COLO829 (cell line): Measurements from ENCODE around the gene ZBTB2.
"Not testable (repeated sequence)": the region's sequence is repeated elsewhere in the genome, so short reads cannot be mapped to it uniquely, and the experiment has no call there.

Source experiments
- DNase-seq: peaks from one replicate; pipeline ENCODE4 v3.0.0; 2012; ENCODE audit warnings: low spot score

The ZBTB2 gene

DNA sequence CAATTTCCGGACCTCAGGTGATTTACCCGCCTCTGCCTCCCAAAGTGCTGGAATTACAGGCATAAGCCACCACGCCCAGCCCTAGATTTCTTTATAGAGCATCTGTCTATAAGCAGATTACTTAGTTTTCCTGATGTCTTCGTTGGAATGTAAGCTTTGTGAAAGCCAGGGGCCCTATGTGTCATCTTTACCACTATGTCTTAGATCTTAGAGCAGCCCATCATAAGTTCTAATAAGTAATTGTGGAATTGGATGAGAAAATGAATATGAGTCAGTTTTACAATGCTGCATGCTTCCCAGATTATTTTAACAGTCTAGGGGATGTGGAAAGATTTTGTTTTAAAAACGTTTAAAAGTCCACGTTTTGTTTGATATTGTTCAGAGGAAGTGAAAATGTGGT lies 9.1 kb upstream of the ZBTB2 start:
- DNase-seq, result no peak

DNA sequence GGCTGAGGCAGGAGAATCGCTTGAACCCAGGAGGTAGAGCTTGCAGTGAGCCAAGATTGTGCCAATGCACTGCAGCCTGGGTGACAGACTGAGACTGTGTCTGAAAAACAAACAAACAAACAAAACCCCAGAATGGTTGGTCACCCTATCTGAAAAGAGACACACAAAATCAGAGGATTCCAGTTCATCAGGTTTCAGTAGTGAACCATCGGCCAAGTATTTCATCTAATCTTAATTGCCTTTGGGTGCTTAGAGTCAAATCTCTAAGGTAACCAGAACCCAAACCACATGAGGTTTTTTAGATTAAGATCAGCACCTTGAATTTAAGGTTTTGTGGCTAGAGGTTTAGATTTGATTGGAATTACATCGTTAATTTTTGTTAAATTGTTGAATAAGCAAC lies 8.3 kb upstream of the ZBTB2 start:
- no peak for DNase-seq

DNA sequence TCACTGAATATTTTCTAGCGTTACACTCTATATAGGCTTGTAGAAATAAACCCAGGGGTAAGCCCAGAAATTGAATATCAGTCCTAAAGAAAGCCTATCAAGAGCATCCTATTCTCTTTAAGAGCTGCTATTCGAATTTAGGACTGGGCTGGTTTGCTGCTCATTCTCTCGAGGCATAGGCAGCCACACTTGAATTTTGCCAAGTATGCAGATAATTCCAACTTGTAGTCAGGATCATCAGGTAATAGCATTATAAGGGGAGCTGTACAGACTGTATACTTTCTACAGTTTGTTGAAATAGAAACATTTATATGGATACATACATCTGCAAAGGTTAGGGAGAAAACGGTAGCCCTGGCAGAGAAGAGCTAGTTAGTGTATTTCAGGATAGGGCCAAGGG lies 2.1 kb upstream of the ZBTB2 start:
- DNase-seq, result no peak

DNA sequence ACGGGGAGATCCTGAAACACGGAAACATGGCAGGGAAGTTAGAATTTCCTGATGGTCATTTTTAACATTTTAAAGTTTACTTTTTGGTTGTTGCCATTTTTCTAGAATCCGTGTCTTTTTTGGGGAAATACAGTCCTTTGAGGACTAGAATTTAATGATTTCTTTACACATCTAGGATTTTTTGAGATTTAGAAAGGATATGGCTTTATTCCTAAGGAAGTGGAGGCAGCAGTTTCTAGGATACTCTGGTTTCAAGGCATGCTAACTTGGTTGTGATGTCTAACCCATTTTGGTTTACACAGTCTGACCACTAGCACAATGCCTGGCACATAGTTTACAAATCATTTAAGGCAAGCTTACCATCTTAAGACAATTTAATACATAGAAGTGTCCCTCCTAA lies 1.1 kb upstream of the ZBTB2 start:
- DNase-seq, result no peak

DNA sequence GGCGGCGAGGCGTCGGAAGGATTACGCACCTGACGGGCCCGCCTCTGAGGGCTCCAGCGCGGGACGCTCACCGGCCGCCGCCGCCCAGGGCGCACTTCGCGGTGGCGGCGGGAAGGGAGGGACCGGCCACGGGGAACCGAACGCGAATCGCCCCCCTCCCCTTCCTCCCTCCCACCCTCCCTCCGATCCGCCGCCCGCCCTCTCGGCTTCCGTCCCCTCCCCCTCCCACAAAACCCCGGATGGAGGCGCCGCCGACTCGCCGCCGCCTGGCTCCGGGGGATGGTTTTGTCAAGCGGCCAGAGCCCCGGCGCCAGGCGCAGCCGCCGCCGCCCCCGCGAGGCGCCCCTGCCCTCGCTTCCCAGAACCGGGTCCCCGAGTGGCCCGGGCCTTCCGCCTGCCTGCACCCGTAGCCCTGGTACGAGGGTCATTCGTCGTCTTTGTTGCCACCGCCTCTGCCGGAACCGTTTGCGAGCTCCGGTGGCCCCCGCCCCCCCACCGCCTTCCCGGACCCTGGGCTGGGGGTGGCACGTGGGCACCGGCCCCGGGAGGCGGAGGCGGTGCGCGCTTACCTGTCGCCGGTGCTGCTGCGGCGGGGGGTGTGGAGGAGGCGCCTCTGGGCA lies 398 bp downstream of the ZBTB2 start:
- peak; percentile 35 for DNase-seq

DNA sequence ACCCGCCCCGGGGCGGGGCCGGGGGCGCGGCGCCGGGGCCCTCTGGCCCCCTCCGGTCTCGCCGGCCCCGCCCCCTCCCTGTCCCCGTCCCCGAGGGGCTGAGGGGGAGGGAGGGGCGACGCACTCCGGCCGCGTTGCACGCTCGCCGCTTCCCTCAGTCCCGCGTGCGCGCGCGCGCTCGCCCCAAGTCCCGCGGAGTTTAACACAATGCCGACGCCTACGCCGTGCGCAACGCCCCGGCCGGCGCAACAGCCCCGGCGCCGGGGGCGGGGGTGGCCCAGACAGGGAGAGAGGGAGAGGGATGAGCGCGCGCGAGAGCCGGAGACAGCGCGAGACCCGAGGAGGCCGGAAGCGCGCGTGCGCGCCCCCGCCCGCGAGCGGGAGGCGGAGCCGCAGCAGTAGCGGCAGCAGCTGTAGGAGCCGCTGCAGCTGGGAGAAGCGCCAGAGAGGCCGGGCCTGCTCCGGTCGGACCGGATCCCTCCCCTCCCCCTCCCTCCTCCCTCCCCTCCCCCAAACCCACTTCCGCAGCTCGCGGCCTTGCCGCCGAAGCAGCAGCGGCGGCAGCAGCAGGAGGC lies 996 bp downstream of the ZBTB2 start:
- peak; percentile 95 for DNase-seq

DNA sequence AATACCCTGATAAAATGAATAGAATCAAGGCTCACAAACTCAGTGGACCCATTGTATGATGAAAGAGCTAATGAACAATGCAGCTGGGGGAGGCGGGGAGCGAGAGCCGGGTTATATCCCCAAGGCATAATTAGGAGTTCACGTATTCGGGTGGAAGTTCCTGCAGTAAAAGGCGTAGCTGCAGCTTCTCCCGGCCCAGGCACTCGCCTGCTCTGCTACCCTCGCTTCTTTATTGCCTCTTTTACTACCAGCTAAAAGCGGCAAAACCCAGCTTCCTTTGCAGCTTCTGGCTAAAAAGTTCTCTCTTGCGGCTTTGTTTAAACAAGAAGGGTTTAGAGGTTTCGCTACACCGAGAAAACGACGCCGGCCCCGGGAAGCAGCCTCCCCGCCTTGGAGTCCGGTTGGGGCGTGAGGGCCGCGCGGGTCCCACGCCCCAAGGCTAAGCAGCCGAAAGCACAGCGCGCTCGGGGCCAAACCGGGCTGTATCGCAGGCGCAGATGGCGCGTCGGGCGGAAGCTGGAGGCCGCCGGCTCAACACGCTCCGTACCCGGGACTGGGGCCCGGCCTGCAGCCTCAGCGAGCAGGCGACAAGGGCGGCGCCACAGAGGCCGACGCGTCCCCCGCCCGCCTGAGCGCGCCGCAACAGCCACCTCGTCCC lies 1.6 kb downstream of the ZBTB2 start:
- DNase-seq, result peak; percentile 75

DNA sequence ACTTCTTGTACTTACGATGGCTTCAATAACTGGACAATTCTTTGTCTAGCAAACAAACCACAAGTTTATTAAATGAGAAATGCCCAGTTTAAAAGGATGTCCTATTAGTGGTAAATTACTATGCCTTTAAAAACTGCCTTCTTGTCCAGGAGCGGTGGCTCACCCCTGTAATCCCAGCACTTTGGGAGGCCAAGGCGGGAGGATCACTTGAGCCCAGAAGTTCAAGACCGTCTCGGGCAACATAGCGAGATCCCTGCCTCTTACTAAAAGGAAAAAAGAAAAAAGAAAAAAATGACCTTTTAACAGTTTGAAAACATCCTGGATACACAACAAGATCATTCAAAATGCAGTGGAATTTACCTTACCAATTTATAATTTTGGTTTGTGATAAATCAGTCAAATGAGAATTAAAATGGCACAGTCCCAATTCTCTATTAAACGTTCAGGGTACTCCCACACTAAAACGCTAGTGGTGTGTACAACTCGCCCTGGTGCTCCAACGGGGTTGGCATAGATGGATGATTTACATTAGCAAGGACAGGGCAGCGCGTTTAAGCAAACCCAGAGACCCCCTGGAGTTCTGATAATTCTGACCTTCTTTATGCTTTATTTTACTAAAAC lies 2.3 kb downstream of the ZBTB2 start:
- DNase-seq, result no peak

DNA sequence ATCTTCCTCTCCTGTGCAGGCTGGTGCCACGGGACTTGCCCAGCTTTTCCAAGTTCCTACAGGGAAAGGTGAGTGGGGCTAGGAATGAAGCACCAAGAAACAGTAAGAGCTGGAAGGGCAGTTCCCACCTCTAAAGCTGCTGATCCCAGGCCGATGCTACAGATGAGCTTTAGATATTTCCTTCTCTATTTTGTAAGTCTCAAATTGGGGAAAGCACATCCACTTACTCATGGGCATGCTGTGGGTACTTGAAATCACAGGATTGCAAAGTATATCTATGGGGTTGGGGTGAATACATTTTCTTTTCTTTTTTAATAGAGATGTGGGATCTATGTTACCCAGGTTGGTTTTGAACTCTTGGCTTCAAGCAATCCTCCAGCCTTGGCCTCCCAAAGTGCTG lies 3.1 kb downstream of the ZBTB2 start:
- DNase-seq, result no peak

DNA sequence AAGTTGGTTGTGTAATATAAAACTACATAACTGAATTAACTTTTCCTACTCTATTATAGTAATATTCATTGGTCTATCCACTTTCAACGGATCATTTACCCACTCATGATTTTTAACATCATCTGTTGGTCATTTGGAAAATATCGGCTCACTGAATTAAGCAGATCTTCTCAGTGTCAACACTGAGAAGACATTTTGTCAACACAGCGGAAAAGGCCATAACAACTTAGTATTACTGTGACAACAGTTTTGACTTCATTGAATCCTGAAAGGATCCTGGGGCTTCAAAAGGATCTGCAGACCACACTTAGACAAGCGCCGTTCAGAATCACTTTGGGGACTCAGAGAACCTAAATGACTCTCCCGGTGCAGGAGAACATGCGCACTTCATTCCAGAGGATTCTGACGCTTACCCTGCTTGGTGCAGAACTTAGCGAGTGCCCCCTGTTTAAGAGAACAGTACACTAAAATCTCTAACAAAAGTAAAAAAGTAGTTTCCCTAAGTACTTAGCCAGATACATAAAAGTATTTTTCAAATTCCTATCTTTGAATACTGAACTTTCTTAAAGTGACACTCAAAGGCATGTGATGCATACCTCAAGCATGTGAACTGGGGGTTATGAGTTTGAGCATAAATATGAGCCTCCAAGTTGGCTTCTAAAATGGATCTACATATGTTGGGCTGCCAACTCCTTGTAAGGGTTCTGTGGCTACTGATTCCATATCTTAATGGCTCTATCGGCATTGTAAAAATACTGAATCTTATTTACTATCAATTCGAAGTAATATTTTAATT lies 4.0 kb downstream of the ZBTB2 start:
- no peak for DNase-seq

DNA sequence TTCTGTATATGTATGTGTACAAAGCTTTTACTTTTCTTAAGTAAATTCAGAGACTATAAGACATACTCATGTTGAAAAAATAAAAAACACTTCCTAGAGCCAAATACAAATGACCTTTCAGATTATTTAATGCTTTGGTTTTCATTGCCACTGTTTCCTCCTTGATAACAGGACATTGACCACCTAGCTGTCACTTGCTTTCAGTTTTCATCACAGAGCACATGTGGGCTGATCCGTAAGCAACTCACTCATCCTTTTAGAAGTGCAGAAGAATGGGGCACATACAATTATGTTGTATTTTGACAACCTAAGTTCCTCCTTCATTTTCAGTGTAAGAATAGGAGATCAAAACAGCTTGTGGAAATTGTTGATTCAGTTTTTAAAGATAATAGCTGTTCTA lies 6.2 kb downstream of the ZBTB2 start:
- DNase-seq, result no peak

DNA sequence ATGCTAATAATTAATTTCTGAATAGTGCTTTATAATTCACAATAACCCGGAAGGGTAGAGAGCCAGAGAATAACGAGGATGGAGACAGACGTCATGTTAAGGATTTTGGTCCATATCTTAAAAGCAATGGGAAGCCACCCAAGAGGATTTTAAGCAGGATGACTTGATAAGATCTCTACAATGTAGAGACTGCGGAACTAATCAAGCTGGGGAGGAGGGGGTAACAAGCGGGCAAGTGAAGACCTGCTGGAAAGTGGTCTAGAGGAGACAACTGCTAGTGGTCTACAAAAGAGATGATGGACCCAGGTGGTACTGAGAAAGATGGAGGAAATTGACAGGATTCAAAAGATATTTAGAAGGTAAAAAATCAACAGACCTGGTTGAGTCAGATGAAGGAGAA lies 7.2 kb downstream of the ZBTB2 start:
- no peak for DNase-seq

DNA sequence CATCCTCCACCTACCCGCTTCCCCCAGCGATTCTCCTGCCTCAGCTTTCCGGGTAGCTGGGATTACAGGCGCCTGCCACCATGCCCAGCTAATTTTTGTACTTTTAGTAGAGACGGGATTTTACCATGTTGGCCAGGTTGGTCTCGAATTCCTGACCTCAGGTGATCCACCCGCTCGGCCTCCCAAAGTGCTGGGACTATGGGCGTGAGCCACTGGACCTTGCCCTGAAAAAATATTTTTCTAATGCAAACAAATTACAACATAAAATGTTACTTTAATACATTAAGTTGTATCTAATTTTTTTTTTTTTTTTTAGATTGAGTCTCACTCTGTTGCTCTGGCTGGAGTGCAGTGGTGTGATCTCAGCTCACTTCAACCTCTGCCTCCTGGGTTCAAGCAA lies 8.7 kb downstream of the ZBTB2 start:
- DNase-seq, result not testable (repeated sequence)

DNA sequence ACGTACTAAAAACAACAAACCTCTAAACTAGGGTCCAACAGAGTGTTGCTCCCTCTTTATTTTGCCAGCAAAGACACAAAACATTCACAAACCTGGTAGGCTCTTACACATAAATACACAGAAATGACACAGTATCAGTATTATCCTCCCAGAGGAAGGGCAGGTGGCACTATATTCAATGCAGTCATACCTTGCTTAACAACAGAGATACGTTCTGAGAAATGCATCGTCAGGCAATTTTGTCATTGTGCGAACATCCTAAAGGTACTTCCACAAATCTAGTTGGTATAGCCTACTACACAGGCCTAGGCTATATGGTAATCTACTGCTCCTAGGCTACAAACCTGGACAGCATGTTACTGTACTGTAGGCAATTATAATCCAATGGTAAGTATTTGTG lies 9.6 kb downstream of the ZBTB2 start:
- no peak for DNase-seq

DNA sequence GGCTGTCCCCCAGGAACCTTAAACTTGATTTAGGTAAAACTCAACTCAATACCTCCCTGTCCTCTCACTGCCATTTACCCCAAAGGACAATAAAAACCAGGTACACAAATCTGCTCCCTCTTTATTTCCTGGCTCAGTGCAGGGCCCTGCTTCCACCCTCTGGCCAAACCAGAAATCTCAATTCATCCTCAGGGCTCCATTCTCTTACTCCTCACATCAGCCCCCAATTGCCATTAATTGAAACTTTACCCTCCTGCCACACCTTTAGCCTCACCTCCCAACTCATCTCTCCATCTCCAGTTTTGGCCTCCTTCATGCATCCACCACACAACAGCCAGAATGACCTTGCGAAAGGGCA lies 10.5 kb downstream of the ZBTB2 start:
- DNase-seq, result no peak

DNA sequence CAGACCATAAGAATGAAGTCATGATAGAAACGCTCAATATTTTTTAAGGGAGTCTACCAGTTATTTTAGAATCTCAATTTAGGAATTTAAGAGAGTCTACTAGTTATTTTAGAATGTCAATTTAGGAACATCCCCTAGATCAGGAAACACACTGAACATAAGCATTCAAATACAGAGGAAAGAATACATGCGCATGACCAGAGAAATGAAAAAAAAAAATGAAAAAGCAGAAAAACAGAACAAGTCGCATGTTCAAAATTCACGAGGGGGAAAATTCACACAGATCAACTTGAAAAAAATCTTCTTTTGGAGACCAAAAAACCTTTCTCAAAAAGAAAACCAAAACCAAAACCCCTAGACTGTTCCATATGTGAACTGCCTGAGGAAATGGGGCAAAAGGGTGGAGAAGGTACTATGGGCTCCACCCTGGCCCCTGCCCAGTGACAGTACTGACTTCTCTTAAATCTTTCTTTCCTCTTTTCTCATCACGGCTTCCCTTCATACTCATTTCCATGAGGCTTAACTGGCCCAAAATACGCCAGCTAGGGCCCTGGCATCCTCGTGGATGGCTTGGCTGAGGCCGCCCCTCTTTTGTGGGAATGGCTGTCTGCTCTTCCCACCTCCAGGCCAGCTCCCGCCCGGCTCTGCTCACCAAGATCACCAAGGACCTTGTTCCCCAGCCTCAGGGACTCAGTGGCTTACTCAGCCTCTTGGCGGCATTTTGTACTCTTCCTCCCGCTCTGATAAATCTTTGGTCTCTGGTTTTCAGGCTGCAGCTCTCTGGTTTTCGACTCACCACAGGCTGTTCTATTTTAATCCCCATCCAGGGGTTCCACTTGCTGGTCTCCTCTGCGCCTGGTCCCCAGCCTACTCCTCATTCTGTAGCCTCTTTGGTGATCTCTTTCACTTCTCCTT lies 11.2 kb downstream of the ZBTB2 start:
- no peak for DNase-seq

DNA sequence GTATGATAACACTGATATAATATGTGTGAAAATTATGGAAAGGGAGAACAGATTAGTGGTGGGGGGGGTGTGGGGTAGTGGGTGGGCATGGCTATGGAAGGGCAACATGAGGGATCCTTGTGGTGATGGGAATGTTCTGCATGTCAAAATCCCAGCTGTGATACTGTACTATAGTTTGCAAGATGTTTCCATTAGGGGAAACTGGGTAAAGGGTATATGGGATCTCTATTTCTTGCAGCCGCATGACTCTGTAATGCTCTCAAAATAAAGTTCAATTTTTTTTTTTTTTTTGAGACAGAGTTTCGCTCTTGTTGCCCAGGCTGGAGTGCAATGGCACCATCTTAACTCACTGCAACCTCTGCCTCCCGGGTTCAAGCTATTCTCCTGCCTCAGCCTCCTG lies 14.3 kb downstream of the ZBTB2 start:
- no peak for DNase-seq

DNA sequence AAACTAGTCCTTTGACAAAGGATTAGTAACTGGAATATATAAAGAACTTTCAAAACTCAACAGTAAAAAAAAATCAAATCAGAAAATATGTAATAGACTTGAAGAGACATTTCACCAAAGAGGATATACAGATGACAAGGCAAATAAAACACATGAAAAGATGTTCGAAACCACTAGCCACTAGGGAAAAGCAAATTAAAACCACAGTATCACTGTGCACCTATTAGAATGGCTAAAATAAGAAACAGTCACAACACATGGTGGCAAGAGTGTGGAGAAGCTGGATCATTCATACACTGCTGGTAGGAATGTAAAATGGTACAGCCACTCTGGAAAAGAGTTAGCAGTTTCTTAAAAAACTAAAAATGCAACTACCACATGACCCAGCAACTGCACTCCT lies 14.9 kb downstream of the ZBTB2 start:
- DNase-seq, result no peak

DNA sequence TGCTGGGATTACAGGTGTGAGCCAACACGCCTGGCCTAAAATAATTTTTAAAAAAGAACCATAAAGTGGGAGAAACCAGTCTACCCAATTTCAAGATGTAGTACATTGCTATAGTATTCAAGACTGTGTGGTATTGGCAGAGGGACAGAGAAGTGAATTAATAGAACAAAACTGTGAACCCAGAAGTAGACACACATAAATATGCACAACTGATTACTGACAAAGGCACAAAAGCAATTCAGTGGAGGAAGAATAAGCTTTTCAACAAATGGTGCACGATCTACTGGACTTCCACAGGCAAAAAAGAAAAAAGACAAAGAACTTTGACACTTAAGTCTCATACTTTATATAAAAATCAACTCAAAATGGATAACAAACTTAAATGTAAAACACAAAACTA lies 15.5 kb downstream of the ZBTB2 start:
- DNase-seq, result no peak

DNA sequence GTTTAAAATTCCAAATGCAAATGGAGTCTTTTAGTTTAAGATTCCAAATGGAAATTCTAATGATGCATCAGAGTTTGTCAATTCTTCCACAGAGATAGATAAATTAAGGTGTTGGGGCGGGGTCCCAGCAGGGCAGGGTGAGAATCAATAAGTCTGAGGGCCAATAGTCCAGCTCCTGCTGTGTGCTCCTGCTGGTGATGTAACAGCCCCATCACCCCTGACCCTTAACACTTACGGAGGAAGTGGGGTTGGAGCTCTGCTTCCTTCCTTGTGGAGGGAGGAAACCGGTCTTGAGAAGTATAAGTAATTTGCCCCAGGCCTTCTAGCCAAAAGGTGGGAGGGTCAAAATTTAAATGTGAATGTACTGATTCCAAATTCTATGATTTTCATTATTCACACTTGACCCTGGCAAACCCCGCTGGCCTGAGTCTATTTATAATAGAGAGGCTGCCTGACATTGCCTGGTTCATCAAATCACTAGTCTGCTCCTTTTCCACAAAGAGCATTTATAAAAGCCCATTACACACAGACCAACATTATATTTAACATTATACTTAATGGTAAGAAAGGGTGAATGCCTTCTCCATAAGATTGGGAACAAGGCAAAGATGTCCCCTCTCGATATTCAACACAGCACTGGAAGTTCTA lies 17.2 kb downstream of the ZBTB2 start:
- no peak for DNase-seq

DNA sequence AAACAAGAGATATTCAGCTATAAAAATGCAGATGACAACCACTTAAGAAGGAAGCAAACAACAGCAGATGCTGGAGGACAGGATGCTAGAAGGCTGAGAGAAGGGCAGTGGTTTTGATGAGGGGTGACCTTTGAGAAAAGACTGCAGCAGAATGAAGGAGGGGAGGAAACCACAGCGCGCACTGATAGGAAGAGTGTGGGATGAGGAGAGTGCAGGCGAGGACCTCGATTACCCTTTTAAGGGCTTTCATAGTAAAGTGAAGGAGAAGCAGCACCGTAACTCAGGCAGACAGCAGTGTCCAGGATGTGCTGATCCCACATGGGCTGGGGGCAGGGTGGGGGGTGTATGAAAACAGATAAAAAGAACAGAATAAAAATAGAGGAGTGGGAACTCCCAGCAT lies 19.2 kb downstream of the ZBTB2 start:
- no peak for DNase-seq
